ENCODE measurements around the gene ZNF835.

DNA sequence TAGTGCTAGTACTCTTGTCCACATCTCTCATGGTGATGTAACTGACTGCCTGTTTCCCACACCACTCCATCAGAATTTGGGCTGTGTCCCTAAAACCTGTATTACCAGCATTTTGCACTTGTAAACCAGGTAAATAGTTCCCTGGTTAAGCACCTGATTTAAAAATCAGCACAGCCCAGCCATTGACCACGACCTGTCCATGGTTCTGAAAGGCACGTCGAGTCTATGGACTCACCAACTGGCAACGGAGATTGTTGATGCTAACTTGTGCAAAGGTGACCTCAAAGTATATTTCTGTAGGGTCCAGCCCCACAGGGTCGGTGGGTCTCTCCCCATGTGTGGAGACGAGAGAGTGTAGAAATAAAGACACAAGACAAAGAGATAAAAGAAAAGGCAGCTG, 46.7 kb upstream of the ZNF835 start:
- TF ChIP-seq POLR2A (IDR thresholded peaks at IDR 0.05): no peak
- TF ChIP-seq, protein P1, sequence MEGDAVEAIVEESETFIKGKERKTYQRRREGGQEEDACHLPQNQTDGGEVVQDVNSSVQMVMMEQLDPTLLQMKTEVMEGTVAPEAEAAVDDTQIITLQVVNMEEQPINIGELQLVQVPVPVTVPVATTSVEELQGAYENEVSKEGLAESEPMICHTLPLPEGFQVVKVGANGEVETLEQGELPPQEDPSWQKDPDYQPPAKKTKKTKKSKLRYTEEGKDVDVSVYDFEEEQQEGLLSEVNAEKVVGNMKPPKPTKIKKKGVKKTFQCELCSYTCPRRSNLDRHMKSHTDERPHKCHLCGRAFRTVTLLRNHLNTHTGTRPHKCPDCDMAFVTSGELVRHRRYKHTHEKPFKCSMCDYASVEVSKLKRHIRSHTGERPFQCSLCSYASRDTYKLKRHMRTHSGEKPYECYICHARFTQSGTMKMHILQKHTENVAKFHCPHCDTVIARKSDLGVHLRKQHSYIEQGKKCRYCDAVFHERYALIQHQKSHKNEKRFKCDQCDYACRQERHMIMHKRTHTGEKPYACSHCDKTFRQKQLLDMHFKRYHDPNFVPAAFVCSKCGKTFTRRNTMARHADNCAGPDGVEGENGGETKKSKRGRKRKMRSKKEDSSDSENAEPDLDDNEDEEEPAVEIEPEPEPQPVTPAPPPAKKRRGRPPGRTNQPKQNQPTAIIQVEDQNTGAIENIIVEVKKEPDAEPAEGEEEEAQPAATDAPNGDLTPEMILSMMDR (IDR thresholded peaks at IDR 0.05 in 4 of 5, conservative IDR thresholded peaks at IDR 0.05 in 1 of 5): no peak

All from gastrocnemius medialis (tissue), 4 donors.